WTC11 (cell line): ENCODE data around the gene RASGRP3. TPM values are rescaled to one million over a fixed set of nuclear protein-coding genes. Genes with fewer than 3 reads are reported as not detected.

Experiments
- ATAC-seq: fragments of 200-7000 bp; cut with Tn5 transposase; 2 replicates; pipeline ENCODE4 v1.10.0; 2021; ENCODE audit warnings: mild to moderate bottlenecking, moderate library complexity
- CTCF ChIA-PET: fragments of 300-600 bp; sonication (Branson Sonifier 250); formaldehyde crosslinking; loops from one replicate; lab custom pipeline; 2021; ENCODE audit warnings: antibody characterized with exemption; lab: Charles Lee
- POLR2A ChIA-PET: fragments of 350-600 bp; sonication (Branson Sonifier 250); formaldehyde crosslinking; loops from one replicate; lab custom pipeline; 2021; ENCODE audit warnings: antibody characterized with exemption; lab: Charles Lee
- DNase-seq: peaks from one replicate; pipeline ENCODE4 v3.0.0; 2021; ENCODE audit warnings: low spot score
- H3K27ac Mint-ChIP-seq: 2 replicates; pipeline ENCODE4 v1.8.0; 2021; ENCODE audit warnings: mixed read lengths
- H3K27me3 Mint-ChIP-seq: 2 replicates; pipeline ENCODE4 v1.8.0; 2021; ENCODE audit warnings: low read depth, mild to moderate bottlenecking, moderate library complexity, mixed read lengths
- H3K36me3 Mint-ChIP-seq: 2 replicates; pipeline ENCODE4 v1.8.0; 2021; ENCODE audit warnings: mixed read lengths
- H3K4me1 Mint-ChIP-seq: 2 replicates; pipeline ENCODE4 v1.8.0; 2022; ENCODE audit warnings: mixed read lengths
- H3K4me3 Mint-ChIP-seq: 2 replicates; pipeline ENCODE4 v1.8.0; 2021; ENCODE audit warnings: mild to moderate bottlenecking, moderate library complexity, mixed read lengths
- H3K9me3 Mint-ChIP-seq: 2 replicates; pipeline ENCODE4 v1.8.0; 2021; ENCODE audit warnings: mixed read lengths
- CDX4 ChIP-seq: fragments of 250-450 bp; sonication (Bioruptor Pico); IDR thresholded peaks from 2 replicates; pipeline ENCODE4 v1.9.0; 2021; ENCODE audit warnings: moderate library complexity, mild to moderate bottlenecking, inconsistent platforms, borderline replicate concordance
- E2F5 ChIP-seq: sonication (generic); formaldehyde crosslinking; IDR thresholded peaks from 2 replicates; pipeline ENCODE4 v1.8.1; 2022; ENCODE audit warnings: mild to moderate bottlenecking, moderate library complexity, missing genetic modification reagents
- GTF2I ChIP-seq: fragments of 250-450 bp; sonication (Bioruptor Pico); conservative IDR thresholded peaks from 2 replicates; pipeline ENCODE4 v1.4.0; 2021; ENCODE audit warnings: mild to moderate bottlenecking
- HMGXB4 ChIP-seq: sonication (generic); formaldehyde crosslinking; IDR thresholded peaks from 2 replicates; pipeline ENCODE4 v1.8.1; 2023; ENCODE audit warnings: mild to moderate bottlenecking, moderate library complexity, missing genetic modification reagents
- IRF2 ChIP-seq: sonication (generic); formaldehyde crosslinking; IDR thresholded peaks from 2 replicates; pipeline ENCODE4 v1.8.0; 2022; ENCODE audit warnings: low read depth, missing genetic modification reagents, borderline replicate concordance
- MYBL2 ChIP-seq: sonication (generic); formaldehyde crosslinking; IDR thresholded peaks from 2 replicates; pipeline ENCODE4 v1.8.1; 2023; ENCODE audit warnings: mild to moderate bottlenecking, moderate library complexity, missing genetic modification reagents
- NR1H2 ChIP-seq: sonication (generic); formaldehyde crosslinking; IDR thresholded peaks from 2 replicates; pipeline ENCODE4 v1.9.0; 2021; ENCODE audit warnings: mild to moderate bottlenecking, moderate library complexity, missing genetic modification reagents
- PRDM15 ChIP-seq: sonication (generic); formaldehyde crosslinking; IDR thresholded peaks from 2 replicates; pipeline ENCODE4 v1.8.0; 2022; ENCODE audit warnings: missing genetic modification reagents
- SMAD4 ChIP-seq: sonication (generic); formaldehyde crosslinking; IDR thresholded peaks from 2 replicates; pipeline ENCODE4 v1.8.0; 2022; ENCODE audit warnings: mild to moderate bottlenecking, missing genetic modification reagents
- ZNF416 ChIP-seq: fragments of 250-450 bp; sonication (Bioruptor Pico); IDR thresholded peaks from 2 replicates; pipeline ENCODE4 v1.9.0; 2021; ENCODE audit warnings: mild to moderate bottlenecking, inconsistent platforms
- total RNA-seq: library from RNA; stranded (reverse); gene quantifications from 3 replicates; pipeline ENCODE4 v1.2.3, GENCODE V29; 2021

Gene RASGRP3
- total RNA-seq, 1 experiment from 2014 or later: 0.11 TPM

- H3K4me1 Mint-ChIP-seq: peaks cover 73% of the 10 kb centered on the region
- ChIA-PET POLR2A (no interaction called here), CTCF (interaction anchor here (1.0 to 1.6 kb wide), 3 partner anchors 9 to 63 kb away, joined by 3 to 5 read pairs (median 4); partner anchors contain the start of gene FAM98A)
- no peaks in the 10 kb centered on the region for H3K27me3 Mint-ChIP-seq
- peaks cover 54% of the 10 kb centered on the region for H3K36me3 Mint-ChIP-seq
- H3K9me3 Mint-ChIP-seq: peaks cover 40% of the 10 kb centered on the region
- H3K4me3 Mint-ChIP-seq: peak overlapping the region; percentile 50
- ATAC-seq: no peak
- no peak for TF ChIP-seq SMAD4 (CRISPR knock-in tag)
- no peak for TF ChIP-seq HMGXB4 (CRISPR knock-in tag)
- no peak for TF ChIP-seq MYBL2 (CRISPR knock-in tag)
- no peak for TF ChIP-seq NR1H2 (CRISPR knock-in tag)
- TF ChIP-seq CDX4: no peak
- TF ChIP-seq PRDM15 (CRISPR knock-in tag): no peak
- no peak for TF ChIP-seq IRF2
- no peak for TF ChIP-seq GTF2I (CRISPR knock-in tag)
- no peak for TF ChIP-seq E2F5 (CRISPR knock-in tag)
- peak overlapping the region; percentile 98 for H3K27ac Mint-ChIP-seq
- DNase-seq: no peak
These were observed 131.5 kb downstream of the RASGRP3 start for GRCh38 chr2:33607905-33608304.

- Mint-ChIP-seq H3K4me1 (peaks cover 38% of the 10 kb centered on the region), H3K36me3 (peaks cover 91% of the 10 kb centered on the region), H3K27me3 (peaks cover 4% of the 10 kb centered on the region; the same call in 1 of the 2 replicates), H3K9me3 (peaks cover 79% of the 10 kb centered on the region), H3K4me3 (no peak overlapping the region), H3K27ac (peak overlapping the region; percentile 40)
- DNase-seq (no peak), ATAC-seq (no peak; the same call in 1 of the 2 replicates)
- TF ChIP-seq ZNF416: no peak
- peak; percentile 81 for TF ChIP-seq PRDM15 (CRISPR knock-in tag)
- ChIA-PET CTCF (interaction anchor here (1.8 kb wide), 1 partner anchor 31 kb away, joined by 5 read pairs; no protein-coding TSS in a partner anchor), POLR2A (no interaction called here)
These were observed 137.7 kb downstream of the RASGRP3 start for GRCh38 chr2:33614190-33614589.

Other genes with a start within 250 kb of the RASGRP3 start
- gene FAM98A, start 122.7 kb downstream of the RASGRP3 start, total RNA-seq: 66.3 to 91.1 TPM (median 78.4 TPM) in 3 replicates